GM19025 (cell line): Measurements from ENCODE around the gene SHLD1.

Experiments used
- ATAC-seq: cut with Tn5 transposase; IDR thresholded peaks from one replicate; pipeline ENCODE4 v1.9.1; 2021; ENCODE audit warnings: mild to moderate bottlenecking, low read depth, moderate library complexity; ENCODE audit not compliant: unreplicated experiment

The SHLD1 gene

DNA sequence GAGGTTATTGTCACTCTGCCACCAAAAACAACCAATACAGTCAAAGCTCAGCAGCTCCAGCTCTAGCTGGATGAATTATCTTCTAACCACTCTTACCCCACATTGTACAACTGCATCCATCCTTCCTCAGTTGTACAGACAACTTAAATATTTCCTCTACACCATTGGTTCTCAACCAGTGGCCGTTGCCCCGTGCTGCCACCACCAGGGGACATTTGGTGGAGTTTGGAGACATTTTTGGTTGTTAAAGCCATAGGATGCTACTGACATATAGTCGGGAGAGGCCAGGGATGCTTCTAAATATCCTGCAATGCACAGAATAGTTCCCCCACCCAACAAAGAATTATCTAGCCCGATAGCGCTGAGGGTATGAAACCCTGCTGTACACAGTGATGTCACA lies 59.3 kb downstream of the SHLD1 start:
- ATAC-seq = no peak

DNA sequence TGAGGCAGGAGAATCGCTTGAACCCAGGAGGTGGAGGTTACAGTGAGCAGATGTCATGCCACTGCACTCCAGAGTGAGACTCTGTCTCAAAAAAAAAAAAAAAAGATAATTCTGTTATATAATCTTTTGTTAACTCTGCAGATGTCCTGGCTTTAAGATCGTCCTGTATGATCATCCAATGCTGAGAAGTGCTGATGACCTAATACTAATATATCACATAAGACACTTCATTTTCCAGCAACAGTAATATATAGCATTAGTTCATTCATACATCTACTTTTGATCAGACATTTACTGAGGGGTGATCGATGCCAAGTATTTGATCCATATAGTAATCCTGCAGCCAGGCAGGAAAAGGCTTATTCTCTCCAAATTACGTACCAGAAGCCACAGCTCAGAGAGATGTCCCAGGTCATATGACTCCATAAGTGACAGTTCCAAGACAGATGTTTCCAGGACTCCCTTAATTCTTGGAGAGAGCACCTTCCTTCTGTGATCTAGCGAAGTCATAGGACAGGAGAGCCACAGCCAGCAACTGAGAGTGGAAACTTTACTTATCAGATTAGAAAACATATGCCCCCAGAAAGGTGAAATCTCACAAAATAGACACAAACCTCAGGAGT lies 60.7 kb downstream of the SHLD1 start:
- ATAC-seq = no peak

DNA sequence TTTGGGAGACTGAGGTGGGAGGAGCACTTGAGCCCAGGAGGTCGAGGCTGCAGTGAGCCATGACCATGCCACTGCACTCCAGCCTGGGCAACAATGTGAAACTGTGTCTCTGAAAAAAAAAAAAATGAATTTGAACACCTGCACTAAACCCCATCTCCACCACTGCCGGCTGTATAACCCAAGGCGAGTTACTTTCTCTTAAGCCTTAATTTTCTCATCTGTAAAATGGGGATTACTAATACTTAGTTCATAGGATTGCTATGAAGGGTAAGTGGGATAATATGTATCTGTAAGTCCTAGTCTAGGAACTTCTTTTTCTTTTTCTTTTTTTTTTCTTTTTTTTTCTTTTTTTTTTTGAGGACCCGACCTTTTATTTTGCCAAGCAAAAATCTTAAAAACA lies 61.5 kb downstream of the SHLD1 start:
- ATAC-seq = no peak

DNA sequence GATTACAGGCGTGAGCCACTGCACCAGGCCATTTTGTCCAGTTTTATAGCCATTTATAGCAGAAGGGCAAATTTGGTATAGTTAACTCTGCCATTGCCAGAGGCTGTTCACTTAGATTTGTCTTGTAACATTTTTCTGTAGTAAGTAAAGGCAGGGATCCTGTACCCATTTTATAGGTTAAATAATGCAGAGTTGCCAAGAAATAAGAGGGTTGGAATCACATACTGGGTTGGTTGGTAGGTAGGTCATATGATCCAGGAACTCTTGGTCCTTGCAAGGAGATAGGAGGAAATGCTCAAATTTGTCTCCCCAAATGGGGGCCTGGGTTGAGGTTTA lies 68.1 kb downstream of the SHLD1 start:
- ATAC-seq = no peak

DNA sequence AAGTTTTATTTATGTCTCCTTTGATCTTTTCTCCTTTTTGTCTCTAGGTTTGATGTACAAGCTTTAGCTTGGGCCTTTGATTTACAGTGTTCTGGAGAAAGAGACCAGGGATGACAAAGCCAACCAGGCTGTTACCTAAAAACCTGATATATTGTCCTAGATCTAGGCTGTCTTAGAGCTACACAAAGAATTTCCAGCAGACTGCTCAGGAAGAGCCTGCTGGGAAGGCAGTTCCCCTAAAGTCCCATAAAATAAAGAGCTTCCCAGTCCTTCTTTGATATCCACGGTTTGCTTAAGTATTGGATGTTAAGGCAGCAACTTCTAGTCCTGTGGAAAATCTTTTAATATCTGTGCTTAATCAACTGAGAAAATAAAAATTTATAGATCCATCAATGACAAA lies 70.5 kb downstream of the SHLD1 start:
- no peak for ATAC-seq

DNA sequence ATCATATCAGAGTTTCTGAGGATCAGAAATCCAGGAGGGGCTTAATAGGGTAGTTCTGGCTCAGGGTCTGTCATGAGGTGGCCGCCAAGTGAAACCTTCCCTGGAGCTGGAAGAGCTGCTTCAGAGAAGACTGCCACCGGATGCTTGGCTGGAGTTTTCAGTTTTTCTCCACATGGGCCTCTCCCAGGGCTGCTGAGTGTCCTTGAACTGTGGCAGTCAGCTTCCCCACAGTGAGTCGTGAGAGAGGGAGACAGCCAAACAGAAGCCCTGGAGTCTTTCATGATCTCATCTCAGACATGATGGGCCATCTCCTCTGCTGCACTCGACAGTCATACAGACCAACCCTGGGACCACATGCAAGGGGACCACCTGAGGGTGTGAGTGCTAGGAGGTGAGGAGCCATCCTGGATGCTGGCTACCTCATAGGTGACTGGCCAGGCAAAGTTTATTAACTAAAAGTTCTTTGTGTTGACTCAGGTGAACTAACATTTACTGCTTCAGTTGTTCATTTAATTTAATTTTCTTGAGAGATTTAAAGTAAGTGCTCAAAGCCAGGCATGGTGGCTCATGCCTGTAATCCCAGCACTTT lies 71.5 kb downstream of the SHLD1 start:
- no peak for ATAC-seq

DNA sequence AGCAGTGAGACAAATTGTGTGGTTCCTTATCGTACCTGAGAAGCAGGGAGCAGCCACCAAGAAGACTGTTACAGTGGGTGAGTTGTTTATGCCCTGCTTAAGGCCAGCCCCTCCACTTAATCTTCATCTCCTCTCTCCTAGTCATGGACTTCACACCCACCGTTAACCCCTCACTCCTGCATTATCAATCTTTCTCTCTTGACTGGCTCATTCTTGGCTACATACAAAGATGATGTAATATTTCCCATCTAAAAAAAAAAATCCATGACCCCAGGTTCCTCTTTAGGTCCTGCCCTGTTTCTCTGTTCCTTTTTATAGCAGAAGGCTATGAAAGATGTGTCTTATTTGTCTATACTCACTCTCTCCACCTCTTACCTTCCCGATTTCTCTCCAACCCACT lies 72.4 kb downstream of the SHLD1 start:
- no peak for ATAC-seq

DNA sequence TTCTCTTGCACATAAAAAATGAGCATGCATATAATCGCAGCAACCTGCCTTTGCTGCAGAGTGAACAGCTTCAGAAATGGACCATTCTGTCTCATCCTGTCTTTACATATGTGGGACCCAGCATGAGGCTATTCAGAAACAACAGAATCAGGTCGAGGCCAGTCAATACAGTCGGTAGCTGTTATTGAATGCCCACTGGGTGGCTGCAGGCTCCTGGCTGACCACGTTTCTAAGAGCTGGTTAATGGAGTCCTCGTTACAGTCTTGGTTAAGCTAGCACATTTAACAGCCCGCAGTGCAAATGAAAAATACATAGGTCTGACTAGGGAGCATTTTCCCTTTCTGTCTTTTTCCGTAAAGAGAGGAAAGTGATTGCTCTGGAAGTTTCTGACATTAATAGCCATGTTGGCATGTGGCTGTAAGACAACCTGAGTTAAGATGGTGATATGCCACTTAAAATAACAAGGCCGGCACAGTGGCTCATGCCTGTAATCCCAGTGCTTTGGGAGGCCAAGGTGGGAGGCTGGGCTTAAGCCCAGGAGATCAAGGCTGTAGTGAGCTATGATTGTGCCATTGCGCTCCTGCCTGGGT lies 75.0 kb downstream of the SHLD1 start:
- no peak for ATAC-seq

DNA sequence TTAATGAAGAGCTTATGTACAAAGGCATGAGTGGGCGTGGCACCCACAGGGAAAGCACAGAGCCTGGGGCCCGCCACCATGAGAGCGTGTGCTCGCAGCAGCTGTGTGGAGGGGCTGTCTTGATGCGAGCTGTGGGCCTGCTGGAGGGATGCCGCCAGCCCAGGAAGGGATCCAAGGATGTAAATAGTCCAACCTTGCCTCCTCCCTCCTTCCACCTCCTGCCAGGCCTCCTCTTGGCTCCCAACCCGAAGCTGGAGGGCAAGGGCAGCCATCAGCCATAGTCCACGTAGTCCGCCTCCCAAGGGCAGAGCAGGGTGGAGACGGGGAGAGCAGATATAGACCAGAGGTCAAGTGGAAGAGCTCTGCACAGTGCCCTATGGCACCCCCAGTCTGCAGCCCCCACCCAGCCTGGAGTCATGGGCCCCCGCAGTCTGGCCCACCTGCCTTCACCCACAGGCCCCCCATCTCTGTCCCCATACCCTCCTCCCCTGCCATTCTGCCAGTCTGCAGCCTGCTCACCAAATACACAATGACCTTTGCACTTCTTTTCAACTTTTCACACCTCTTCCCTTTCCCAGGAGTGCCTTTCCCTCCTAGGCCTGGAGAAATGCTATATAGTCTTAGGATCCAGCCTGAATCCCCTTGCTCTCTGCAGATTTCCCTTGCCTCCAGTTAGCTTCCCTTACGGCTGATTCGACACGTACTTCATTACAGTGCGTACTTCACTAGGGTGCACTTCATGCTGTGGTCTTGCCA lies 77.1 kb downstream of the SHLD1 start:
- no peak for ATAC-seq

DNA sequence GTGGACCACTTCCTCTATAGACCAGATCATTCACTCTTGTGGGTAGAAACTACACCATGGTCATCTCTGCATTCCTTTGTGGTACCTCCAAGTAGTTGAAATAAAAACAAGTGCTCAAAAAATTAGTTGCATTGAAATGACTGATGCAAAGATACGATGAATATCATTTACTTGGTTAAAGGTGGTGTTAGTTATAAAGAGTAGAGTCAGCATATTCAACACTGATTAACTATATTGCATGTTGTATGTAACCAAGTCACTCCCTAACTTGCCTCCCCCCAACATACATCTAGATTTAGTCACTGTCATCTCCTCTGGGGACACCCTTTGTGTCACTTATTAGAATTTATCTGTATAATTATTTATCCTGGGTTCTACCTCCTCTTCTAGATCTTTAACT lies 77.7 kb downstream of the SHLD1 start:
- ATAC-seq = no peak

DNA sequence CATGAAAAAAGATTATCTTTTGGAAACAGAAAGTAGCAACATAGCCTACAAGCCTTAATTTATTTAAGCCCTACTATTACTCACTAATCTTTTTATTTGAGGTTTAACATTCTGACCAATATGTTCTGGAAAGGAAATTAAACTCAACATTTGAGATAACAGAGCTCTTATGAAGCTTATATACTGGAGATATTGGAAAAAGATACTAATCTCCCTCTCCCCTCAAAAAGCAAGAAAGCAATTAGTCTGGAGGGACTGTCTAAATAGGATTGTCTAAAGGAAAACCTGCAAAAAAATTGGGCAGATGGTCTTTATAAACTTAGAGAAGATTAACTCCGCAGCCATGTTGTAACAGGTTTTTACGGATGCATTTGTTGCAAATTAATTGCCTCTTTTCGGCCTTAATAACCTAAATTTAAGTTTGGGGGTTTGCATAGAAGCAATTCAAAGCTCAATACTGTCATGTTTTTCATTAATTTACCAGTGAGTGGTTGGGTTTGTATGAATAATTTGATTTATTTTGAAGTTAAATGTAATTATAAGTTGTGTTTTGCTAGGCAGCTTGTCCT lies 79.1 kb downstream of the SHLD1 start:
- ATAC-seq = no peak

DNA sequence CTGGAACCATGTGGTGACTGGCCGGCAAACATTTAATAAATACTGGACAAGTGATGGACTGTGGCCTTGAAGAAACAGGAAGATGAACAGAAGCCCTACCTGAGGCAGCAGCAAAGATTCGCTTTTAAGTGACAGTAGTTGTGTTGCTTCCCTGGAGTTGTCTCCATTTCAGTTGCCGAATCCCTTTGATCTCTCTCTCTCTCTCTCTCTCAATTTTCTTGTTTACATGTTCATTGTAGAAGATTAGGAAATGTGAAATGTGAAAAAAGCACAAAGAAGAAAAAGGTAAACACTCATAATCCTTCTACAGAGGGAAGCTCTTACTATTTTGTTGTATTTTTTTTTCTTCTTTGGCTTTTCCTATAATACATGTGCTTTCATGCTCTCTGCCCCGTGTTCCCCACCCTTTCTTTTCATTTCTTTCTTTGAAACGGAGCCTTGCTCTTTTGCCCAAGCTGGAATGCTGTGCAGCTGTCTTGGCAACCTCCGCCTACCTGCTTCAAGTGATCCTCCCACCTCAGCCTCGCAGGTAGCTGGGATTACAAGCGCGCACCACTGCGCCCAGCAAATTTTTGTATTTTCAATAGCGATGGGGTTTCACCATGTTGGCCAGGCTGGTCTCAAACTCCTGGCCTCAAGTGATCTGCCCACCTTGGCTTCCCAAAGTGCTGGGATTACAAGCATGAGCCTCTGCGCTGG lies 81.5 kb downstream of the SHLD1 start:
- ATAC-seq = no peak

DNA sequence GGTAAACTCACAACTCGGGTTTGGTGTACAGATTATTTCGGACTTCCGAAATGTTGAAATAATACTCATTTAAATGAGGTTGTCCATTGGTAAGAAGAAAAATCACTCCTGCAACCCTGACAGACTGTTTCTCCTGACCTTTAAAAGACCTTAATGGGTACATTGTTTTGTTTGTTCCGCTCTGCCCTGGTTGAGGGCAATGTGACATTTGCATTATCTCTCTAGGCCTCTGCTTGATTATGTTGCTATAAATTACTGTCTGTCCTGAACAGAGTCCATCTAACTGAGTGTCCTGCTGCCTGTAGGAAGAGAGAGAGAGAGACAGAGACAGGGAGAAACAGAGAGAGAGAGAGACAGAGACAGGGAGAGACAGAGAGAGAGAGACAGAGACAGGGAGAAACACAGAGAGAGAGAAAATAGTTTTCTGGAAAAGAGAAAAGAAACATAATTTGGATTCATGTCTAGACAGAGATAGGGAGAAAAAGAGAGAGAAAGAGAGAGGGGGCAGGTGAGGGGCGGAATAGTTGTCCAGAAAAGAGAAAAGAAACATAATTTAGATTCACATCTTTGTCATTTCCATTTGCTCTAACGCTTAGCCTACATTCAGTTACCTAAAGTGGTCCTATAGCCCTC lies 83.2 kb downstream of the SHLD1 start:
- ATAC-seq = no peak

DNA sequence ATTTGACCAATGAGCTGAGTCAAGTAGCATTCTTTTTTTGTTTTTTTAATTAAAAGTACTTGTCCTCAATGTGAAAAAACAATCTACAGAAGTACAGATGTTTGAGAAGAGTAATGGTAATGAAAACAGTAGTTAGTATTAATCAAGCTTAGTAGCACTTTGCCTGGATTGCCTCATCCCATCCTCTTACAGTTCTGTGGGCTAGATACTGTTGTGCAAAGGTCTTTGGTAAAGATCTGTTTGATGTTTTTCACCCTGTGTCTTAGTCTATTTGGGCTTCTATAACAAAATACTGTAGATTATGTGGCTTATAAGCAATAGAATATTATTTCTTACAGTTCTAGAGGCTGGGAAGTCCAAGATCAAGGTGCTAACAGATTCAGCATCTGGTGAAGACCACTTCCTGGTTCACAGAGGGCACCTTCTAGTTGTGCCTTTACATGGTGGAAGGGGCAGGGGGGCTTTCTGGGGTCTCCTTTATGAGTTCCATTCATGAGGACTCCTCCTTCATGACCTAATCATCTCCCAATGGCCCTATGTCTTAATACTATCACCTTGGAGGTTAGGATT lies 84.3 kb downstream of the SHLD1 start:
- no peak for ATAC-seq

DNA sequence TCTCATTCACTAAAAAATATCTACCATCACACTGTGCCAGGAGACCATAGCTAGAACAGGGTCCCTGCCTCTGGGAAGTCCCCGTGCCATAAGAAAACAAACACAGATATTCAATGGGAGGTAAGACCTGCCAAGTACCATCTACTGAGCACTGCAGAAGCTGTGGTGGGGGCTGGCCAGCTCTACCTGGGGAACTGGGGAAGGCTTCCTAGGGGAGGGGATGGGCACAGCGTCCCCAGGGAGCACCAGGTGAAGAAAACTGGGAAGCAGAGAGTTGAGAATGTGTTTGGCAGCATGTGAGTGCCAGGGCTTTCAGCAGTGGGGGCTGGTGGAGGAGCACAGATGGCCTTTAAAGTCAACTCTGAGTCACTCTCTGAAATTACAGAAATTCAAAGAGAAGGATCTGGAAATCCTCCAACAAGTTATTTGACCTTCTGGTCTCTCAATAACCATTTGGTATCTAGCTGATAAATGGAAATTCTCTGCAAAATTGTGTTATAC lies 85.2 kb downstream of the SHLD1 start:
- no peak for ATAC-seq

DNA sequence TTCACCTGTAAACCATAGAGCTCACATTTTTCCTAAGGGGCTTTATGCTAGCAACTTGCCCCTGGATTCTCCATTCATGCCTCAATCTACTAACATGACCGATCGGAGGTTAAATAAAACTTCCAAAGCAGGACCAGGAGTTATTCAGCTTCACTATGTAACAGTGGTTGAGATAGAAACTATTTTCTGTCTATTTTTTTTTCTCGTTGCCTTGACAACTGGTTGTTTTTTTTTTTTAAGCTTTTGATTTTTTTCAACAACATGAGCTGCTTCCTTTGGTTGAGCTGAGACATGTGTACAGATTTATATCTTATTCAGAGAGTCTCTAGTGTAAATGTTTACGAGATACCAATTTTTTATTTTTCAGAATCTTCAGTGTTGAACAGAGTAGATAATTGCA lies 85.7 kb downstream of the SHLD1 start:
- ATAC-seq = no peak

DNA sequence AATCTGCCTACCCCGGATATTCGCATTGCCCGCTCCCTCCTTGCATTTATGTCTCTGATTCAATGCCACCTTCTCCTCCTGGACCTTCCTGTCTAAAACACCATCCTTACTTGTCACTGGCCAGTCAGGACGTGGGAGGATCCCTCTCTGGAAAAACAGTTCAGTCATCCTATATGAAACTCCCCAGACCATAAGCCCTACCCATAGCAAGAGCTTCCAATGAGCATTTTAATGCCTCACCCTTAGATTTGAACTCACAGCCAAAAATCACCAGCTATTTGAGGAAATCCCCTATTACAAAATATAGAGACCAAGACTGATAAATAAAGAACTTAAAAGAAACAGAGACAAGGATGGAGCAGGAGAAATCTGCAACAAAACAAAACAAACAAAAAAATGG lies 86.4 kb downstream of the SHLD1 start:
- no peak for ATAC-seq

DNA sequence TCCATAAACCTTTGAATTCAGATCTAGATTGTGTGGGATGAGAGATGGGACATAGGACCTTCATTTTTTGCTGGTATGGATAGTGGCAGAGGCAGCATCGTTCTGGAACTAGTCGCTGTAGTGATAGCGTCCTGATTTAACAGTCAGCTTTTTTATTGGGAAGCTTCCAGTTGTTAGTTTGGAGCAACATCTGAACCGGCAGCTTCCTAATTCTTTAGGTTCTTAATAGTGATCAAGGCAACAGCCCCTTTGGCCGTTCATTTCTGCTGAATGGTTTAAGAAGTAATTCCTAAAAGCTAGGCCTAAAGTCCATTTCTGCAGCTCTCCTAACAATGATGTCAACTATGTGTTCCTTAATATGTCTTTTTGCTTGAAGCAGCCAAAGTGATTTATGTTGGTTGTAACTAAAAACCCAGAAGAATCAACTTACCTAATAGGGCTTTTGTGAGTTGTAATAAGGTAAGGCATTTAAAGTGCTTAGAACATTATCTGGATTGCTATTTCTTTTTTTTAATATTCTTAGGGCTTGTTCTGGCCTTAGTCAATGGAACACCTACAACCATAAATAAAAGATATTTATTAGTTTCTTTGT lies 90.3 kb downstream of the SHLD1 start:
- ATAC-seq = no peak

DNA sequence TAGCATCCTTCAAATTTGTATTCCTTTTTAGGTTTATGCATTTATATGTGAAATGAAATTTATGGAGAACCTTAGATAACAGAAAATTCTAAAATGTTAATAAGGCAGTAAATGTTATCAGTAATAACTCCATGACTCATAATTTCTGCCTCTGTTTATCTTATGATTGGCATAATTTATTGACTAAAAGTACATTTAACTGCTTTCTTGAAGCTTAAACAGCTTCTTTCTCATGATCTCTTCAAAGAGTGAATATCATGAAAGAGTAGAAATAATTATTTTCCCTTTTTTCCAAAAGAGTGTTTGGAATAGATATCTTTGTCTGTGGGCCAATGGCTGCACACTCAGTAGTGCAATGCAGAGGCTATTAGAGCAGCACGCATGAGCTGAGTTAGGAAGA lies 91.3 kb downstream of the SHLD1 start:
- ATAC-seq = no peak

DNA sequence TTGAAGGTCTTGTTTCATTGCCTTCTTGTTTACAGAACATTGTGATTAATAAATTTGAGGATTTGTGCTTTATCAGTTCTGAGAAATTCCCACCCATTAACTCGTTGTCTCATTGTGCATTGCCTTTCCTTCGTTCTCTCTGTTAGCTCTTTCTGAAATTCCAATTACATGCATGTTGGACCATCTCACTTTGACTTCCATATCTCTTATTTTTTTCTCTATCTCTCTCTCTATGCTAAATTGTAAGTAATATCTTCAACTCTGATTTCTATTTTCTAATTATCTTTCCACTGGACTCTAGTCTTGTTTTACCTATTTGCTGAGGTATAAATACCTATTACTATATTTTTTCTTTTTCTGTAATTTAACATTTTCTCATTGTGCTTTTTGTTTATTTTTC lies 92.3 kb downstream of the SHLD1 start:
- no peak for ATAC-seq
